GM19455 (cell line): ENCODE results near the gene DHX58.

Source experiments
- ATAC-seq: cut with Tn5 transposase; IDR thresholded peaks from one replicate; pipeline ENCODE4 v1.9.1; 2021; ENCODE audit not compliant: unreplicated experiment

Gene DHX58

DNA sequence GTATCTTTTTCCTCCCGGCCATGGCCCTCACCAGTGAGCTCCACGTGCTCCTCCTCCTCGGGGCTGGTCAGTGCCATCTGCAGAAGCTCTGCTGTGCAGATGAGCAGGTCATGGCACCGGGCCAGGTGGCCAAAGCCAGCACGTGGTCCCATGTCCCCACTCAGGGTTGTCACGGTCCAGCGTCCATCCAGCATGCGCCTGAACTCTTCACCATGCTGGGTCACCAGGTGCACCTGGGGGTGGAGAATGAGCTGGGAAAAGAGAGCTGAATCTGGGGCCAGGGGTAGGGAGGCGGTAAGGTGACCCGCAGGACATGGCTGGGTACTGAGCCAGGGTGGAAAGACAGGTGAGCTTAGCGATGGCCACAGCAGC lies 1.3 kb downstream of the DHX58 start:
- no peak for ATAC-seq

DNA sequence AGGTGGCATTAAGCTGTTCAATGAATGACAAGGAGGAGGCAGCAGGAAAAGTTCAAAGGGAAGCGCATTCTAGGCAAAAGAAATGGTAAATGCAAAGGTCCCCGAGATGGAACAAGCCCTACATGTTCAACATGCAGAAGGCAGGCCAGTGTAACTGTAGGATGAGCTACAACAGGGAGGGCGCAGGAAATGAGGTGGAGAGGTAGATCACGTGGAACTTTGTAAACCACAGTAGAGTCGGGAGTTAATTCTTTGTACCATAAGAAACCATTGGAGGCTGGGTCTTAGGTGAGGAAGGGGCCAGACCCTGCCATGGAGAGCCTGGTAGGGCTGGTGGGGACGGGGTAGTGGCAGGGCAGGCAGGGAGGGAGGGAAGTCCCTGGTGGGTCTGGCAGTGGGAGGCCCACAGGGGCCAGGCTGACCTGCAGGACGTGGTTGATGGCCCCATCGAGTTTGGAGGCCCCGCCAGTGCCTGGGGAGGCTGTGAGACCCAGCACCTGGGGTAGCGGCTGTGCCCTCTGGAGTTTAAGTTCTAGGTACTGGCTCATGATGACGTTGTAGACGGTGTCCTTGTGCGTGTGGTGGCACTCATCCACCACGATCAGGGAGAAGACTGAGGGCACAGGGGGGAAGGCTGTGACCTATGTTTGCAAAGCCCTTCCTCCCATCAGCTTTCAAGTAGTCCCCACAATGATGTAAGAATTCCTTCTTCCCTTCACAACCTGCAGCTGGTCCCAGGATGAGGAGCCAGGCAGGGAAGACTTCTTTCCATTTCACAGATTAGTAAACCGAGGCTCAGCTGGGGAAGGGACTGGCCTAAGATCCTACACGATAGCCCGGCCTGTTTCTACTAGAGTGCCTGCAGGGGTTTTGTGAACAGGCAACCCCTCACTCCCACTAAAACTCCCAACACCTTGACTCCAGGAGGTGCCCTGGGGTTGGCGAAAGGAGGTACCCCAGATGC lies 1.9 kb downstream of the DHX58 start:
- no peak for ATAC-seq

DNA sequence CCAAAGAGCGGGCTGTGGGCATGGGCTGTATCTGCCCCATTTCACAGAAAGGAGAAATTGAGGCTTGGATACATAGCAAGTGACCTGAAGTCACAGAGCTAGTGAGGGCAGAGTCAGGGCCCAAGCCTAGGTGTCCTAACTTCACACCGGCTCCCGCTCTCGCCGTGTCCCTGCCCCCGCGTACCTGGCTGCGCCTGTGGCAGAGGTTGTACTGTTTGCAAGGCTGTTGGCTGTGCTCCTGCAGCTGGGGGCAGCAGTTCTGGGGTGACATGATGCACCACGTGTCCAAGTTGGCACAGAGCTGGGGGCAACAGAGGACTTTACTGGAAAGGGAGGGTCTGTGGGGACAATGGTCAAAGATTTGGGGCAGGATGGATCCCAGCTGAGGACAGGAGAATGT lies 3.4 kb downstream of the DHX58 start:
- ATAC-seq: no peak

DNA sequence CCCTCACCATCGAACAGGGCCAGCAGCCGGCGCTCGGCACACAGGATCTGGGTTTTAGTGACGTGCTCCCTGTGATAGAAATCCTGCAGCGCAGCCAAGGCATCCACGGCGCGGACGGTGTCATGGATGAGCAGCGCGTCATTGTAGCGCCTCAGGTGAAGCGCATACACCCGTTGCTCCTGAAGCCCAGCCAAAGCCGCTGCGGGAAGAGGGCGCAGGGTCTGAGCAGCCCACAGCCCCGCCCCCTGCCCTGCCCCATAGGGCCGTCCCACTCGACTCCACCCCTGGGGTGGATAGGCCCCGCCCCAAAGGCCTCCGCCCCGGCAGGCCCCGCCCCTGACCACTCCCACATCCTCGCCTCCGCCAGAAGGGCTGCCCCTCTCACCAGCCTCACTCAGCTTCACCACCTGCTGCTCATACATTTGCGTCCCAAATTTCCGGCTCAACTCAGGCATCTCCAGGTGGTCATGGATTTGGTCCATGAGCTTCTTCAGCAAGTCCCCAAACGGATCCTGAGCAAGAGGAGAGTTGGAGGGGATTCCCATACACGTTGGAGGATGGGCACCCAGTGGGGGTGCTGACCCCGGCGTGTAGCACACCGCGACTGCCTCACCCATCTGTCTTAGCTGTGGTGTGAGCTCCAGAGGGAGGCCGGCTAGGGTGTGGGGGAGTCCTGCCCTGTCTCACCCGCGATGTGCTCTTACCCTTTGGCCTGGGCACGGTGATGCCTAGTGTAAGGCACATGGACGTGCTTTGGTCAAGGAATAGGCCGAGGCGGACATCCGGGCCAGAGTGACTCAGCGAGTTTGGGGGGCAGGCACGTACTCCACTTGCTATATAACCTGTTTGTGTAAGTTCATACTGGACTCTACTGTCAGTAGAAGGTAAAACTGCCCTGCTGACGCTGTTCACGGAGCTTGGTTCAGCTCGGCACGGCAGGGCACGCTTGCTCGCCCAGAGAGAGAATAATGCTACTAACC lies 4.6 kb downstream of the DHX58 start:
- ATAC-seq: no peak

DNA sequence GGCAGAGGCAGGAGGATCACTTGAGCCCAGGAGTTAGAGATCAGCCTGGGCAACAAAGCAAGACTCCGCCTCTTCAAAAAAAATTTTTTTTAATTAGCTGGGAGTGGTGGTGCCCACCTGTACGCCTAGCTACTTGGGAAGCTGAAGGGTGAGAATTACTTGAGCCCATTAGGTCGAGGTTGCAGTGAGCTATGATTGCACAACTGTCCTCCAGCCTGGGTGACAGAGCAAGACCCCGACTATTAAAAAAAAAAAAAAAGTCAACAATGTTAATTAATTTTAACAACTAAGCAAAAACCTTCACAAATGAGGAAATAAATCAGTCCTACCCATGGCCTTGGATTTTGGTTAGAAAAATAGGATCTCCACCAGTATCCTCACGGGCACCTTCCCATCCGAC lies 5.4 kb downstream of the DHX58 start:
- no peak for ATAC-seq

DNA sequence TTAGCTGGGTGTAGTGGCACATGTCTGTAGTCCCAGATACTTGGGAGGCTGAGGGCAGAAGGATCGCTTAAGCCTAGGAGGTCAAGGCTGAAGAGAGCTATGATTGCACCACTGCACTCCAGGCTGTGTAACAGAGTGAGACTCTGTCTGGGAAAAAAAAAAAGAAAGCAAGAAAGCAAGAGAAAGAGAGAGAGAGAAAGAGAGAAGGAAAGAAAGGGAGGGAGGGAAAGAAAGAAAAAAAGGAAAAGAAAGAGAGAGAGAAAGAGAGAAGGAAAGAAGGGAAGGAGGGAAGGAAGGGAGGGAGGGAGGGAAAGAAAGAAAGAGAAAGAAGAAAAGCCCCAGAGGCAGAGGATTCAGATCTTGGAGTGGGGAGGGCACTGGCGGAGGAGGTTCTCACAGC lies 6.5 kb downstream of the DHX58 start:
- no peak for ATAC-seq

DNA sequence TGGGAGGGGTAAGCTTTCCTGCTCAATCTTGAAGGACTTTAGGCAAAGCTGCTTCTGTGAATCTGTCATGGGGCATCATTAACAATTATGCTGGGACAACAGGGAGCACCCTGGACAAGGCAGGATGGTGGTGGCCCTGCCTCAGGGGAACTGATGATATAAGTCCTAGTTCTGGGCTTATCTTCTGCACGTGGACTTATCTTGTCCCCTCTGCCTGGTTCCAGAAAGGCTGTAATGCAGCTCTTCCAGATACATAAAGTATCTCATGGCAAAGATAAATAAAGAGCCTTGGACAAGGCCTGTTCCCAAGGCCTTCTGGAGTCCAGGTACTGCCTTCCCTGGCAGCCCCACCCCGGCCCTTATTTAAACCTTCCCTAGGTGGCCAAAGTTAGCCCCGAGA lies 8.2 kb downstream of the DHX58 start:
- no peak for ATAC-seq

DNA sequence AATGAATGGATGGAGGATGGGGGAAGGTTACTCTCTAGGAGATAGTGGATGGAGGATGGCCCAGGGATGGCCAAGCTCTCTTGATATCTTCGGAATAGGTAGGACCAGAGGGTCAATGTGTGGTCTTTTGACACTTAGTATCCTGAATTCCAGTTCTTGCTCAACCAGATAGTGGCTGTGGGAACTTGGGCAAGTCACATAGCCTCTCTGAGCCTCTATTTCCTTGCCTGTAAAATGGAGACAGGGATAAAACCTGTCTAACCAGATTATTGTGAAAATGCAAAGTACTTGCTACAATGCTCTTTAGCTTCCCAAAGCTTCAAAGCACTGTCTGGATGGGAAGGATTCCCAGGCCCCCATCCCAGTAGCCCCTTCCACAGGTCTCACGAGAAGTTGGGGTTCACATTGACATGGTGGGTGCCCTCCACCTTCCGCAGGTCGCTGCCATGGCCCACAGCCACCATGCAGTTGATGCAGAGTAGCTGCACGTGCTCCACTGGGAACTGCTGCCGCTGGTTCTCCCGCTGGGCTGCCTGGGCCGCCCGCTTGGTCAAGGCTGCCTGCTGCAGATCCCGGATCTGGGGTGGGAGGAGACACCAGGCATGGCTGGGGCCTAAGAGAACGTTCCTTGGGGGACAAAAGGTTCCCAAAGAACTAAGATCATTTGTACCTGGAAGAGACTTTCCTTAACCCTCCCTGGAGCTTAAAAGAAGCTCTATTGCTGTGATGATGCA lies 9.1 kb downstream of the DHX58 start:
- no peak for ATAC-seq

DNA sequence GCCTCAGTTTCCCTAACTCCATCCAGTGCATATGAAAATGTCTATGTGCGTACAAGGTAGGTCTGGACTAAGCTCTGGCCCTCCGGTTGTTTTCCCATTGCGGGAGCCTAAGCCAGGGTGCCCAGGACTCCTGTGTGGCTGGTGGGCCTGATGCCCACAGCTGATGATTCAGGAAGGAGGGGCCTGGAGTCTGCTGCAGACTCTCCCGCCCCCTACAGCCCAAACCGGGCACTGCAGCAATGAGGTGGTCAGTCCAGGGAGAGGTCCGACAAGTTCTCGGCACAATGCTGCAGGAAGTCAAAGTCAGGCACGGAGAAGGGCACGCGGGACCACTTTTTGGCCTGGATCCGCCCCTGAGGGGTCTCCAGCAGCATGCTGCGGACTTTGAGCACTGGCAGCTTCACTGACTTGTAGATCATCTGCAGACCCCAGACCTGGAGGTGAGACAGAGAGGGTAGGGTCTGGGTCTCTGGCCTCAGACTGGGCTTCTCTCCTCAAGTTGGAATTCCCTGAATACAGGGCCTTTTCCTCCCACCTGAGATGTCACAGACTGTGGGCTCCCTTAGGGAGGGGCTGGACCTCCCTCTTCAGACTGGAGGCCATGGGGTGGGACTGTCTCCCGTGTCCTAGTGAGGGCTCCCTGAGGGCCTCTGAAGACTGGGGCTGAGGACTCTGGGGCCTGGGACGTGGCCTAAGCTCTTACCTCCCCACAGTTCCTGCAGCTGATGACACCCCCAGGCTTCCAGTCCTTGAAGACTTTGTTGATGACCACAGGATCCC lies 10.8 kb downstream of the DHX58 start:
- ATAC-seq: no peak

DNA sequence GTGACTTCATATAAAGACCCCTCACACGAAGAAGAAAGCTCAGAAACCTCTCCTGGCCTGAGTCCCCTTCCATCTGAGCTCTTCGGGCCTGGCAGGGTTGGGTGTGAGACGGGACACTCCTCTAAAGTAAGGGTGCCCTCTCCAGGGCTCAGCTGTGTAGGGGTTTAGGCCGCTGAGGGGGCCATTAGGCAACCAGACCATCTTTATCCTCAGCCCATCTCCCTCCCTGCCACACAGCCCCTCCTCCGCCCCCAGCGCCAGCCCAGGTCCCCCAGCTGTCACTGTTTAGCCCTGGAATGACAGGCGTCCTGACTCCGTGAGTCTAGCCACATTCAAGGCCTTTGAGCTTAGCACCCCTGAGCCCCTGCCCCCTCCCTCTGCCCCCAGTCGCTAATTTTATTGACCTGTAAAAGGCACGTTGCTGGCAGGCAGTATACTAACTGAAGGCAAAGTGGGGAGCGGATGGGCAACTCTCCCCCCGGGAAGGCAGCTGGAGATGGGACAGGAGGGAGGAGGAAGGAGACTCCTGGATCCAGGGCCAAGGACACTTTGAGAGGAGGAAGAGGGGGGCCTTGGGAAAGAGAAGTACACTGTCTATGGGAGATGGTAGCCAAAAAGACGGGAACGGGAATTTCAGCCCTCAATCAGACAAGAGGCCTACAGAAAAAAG lies 13.6 kb downstream of the DHX58 start:
- no peak for ATAC-seq

DNA sequence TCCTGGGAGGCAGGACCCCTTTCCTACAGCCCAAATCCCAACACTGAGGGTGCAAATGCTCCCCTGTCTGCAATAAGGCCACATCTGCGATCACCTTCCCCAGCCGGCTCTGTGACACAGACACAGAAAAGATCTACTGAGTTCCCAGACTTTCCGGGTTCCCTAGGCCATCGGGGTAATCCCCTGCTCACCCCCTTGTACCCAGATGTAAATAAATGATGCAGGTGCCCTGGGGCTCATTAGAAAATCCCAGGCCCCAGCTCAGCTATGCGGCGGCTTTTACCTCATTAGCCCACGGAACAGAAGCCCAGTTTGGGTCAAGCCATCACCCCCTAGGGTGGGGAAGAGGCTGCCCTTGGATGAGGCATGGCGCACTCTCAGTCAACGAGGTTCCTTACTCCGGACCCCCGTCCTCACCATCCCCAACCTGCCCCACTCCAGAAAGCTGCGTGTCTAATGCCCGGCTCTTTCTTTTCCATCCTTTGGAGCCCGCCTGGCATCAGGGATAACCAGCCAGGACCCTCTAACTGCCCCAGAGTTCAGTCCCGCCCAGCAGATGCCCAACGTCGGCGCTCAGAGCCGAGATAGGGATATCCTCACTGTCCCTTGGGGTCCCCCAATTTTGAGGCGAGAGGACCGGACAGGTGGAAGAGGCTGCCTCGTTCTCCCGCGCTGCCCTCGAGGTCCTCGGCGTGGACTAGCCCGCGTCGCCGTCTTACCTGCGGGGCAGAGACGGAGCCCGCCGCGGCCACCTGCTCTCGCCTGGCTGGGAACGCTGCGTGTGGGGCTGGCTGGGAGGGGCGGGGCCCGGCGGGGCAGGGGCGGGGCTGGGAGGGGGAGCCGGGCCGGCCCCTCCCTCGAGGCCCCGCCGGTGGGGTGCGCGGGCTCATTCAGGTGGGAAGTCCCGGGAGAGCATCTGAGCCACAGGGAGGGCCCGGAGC lies 14.6 kb downstream of the DHX58 start, which contains the start of gene ZNF385C:
ZNF385C (minus strand) TSS at position 783 of the 941 bp plus-strand sequence. CDS start 35,417 bp downstream, outside the sequence.
- no peak for ATAC-seq

DNA sequence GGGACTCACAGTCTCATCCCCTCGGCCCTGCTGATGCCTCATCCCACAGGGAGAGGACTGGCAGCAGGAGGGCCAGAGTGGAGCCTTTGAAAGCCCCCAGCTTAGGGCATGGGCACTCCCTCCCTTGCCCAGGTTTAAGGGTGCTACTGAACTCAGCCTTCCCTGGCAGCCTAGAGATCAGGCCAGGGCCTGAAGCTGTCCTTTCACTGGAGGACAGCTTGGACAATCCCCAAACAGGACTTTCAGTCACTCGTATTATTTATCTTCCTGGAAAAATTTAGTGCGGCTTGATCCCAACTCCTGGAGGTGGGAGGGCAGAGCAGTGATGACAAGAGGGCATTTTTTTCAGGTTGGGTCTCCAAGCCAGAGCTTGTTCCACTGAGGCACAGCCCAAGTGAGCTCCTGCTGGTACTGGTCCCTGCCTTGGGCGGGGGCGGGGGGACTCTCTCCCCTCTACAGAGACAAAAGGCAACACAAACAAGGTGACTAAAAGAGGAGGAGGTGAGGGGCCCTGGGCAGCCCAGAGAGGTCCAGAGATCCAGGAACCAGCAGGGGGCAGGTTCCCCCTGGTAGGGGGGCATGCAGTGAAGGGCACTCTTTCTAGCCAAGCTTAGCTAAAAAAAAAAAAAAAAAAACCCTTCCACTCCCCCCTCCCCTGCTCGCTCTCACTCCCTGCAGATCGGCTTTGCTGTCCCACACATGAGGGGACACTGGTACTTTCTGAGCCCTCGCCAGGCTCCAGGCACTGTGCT lies 16.0 kb downstream of the DHX58 start:
- no peak for ATAC-seq

DNA sequence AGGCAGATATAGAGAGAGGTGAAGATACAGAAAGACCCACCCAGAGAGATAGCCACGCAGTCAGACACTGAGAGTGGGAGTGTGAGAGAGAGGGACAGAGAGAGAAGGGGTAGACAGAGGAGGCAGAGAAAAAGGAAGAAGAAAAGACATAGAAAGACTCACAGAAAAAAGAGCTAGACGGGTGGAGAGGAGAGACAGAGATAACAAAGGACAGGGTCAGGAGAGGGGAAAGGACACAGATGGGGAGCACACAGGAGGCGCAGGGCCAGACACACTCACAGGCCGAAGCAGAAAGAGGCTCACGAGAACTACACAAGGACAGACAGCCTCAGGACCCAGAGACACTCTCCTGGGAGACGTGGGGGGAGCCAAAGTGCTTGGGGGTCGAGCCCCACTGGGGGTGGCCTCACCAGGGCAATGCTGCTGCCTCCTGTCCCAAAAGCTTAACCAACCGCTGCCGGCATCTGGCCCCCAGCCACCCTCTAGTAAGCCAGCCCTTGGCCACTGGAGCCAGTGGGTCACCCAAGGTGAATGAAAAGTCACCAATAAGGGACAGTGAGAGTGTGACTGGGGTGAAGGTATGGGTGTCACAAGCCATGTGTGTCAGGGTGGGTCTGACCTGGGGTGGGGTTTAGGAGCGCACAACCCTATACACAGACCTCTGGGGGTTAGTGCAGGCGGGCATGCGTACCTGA lies 18.0 kb downstream of the DHX58 start:
- ATAC-seq: no peak

DNA sequence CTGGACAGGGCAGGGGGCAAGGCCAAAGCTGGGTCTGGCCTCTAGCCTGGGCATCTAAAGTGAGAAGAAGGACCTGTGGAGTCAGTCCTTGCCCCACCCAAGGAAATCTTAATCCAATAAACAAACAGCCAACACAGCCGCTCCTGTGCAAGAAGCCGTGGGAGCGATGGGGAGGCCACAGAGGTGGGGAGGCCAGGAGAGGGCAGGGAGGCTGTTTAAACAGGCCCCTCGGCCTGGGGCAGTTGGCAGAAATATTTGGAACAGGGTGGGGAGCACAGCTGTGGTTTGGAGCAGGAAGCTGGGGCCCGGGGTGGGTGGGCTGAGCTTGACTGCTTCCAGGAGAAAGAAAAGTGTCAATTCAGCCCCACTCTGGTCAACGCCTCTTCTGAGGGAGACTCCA lies 19.6 kb downstream of the DHX58 start:
- no peak for ATAC-seq

DNA sequence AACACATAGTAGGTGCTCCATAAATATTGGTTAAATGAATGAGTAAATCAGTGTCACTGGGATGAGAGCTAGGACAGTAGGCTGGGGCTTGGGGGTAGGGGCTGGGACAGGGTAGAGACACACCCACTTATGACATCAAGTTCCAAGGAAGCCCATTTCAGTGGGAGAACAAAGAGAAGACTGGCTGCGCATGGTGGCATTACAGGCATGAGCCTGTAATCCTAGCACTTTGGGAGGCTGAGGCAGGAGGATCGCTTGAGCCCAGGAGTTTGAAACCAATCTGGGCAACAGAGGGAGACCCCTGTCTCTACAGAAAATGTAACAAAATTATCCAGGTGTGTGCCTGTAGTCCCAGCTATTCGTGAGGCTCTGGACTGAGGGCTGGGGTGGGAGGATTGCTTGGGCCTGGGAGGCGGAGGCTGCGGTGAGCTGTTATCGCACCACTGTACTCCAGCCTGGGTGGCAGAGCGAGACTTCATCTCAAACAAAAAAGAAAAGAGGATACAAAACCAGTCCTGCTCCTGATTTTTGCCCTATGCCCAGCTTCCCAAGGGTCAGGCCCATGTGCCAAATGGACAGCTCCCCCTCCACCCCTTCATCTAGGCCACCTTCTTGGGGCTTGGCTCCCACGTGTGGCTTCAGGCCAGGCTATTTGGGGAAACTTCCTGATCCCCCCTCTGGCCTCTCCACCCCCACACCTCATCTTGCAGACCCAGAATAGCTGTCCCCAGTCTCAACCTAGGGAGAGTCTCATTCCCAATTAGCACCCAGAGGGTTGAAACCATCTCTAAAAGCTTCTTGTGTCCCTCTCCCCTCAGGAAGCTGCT lies 21.3 kb downstream of the DHX58 start:
- ATAC-seq: no peak

DNA sequence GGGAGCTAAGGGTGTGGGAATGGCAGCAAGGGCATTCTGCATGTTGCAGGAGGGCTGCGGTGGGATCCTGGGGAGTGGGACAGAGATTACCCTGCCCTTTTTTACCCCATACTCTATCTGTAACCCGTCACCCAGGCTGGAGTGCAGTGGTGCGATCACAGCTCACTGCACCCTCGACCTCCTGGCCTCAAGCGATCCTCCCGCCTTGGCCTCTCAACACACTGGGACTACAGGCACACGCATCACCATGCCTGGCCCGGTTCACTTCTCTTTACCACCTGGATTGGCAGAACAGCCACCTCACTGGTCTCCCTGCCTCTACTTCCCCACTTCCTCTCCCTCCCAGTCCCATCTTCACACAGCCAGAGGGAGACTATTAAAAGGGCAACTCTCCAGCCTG lies 23.8 kb downstream of the DHX58 start:
- ATAC-seq: no peak
